ENCODE data around the gene CCDC91.
"Not testable (repeated sequence)": the region's sequence is repeated elsewhere in the genome, so short reads cannot be mapped to it uniquely, and the experiment has no call there.

CCDC91 gene

DNA sequence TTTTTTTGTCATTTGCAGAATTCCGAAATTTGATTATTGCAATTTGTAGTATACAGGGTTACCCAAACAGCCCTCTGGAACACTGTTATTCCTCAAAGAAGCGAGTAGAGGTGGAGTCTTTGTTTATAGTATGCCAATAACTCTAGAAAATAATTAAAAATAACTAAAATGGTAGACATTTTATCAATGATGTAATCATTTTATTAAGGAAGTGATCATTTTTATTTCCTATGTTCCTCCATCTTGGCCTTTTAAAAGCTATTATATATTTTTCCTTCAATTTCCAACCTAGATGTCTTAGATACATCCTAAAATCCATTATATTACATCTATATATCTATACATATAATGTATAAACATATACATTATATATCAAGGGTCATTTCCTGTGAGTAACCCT lies 106.0 kb downstream of the CCDC91 start:
- DNase-seq: no peak

DNA sequence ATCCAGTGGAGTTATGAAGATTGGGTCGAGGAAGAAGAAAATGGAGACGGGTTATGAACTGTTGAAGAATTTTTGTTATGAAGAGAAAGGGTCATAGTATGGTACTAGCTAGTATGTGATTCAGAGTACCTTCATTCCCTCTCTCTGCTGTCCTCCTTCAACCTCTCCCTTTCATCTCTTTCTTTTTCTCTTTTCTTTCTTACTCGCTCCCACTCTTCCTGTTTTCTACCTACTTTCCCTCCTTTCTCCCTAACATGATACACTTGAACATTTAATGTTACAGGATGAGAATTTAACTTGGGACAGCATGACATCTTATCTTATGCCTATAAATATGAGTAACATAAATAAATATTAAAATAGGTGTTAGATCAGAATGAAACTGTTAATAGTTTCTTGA lies 112.9 kb downstream of the CCDC91 start:
- DNase-seq: no peak

DNA sequence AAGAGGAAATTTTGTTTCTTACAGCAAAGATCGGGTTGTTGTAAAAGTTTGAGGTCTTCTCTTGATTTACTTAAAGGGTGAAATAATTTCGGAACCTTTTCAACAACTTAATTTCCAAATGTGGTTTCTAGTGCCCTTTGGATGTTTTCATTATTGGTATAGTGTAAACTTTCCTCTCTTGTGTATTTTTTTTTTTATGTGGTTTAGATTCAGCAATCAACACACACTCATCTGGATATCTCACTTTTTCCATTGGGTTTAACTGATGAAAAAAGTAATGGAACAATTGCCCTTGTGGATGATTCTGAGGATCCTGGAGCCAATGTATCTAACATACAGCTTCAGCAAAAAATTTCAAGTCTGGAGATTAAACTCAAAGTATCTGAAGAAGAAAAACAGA lies 116.3 kb downstream of the CCDC91 start:
- no peak for DNase-seq

- no peak for DNase-seq
Observed at GRCh38 chr12:28308891-28309290, 118.6 kb downstream of the CCDC91 start.

DNA sequence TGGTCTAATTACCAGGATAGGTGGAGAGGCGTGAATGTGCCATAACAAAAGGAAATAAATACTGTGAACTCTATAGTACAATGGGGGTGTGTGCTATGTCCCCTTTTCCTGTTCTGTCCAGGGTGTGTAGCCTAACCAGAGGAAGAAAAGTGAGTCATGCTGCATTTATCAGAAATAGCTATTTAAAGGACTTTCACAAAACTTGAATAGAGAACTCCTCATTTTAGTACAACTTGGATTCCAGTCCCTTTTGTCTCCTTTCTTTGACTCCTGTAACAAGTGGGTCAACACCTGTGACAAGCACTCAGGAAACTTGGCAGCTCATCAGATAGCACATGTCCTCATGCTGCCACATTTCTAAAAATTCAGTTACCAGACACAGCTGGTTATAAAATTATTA lies 123.4 kb downstream of the CCDC91 start:
- DNase-seq: no peak

GRCh38 chr12:28316049-28316448 lies 125.8 kb downstream of the CCDC91 start:
- no peak for DNase-seq

- DNase-seq: no peak
Observed at GRCh38 chr12:28318273-28318672, 128.0 kb downstream of the CCDC91 start.

GRCh38 chr12:28320353-28320752 lies 130.1 kb downstream of the CCDC91 start:
- DNase-seq: no peak

- DNase-seq: no peak
Observed at GRCh38 chr12:28327722-28328121, 137.5 kb downstream of the CCDC91 start.

- DNase-seq: no peak
Observed at GRCh38 chr12:28328967-28329366, 138.7 kb downstream of the CCDC91 start.

DNA sequence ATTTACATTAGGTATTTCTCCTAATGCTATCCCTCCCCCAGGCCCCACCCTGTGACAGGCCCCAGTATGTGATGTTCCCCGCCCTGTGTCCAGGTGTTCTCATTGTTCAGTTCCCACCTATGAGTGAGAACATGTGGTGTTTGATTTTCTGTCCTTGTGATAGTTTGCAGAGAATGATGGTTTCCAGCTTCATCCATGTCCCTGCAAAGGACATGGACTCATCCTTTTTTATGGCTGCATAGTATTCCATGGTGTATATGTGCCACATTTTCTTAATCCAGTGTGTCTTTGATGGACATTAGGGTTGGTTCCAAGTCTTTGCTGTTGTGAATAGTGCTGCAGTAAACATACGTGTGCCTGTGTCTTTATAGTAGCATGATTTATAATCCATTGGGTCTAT lies 139.5 kb downstream of the CCDC91 start:
- not testable (repeated sequence) for DNase-seq

- DNase-seq: not testable (repeated sequence)
Observed at GRCh38 chr12:28330232-28330631, 140.0 kb downstream of the CCDC91 start.

GRCh38 chr12:28331130-28331529 lies 140.9 kb downstream of the CCDC91 start:
- DNase-seq: no peak

DNA sequence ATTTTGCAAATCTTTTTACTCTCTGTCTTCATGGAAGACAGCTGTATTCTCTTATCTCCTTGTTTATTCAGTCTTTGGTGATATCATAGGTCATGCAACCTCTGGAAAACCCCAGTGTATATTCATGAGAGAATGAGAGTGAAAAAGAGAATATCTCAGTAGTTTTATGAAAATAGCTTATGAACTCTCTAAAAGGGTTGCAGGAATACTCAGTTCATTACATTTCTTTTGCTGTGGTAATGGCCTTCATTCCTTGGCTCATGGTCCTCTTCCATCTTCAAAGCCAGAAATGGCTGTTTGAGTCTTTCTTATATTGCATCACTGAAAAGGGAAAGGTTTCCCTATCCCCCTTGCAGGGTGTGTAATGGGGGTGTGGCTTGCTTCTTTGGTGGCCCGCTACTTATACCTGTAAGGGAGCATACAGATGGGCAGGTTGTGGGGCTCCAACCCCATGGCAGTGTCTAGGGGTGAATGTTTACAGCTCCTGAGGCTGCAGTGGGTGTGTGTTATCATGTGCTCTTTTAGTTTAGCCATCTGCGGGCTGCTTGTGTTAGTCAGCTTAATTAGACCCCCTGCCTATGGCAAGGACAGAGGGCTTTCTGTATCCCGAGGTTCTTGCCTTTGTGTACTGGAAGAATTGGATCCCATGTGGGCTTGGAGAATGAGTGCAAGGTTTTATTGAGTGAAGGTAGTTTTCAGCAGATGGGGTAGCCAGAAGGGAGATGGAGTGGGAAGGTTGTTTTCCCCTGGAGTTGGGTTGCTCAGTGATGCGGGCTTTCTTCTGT lies 150.2 kb downstream of the CCDC91 start:
- DNase-seq: no peak

- DNase-seq: no peak
Observed at GRCh38 chr12:28343713-28344112, 153.5 kb downstream of the CCDC91 start.

DNA sequence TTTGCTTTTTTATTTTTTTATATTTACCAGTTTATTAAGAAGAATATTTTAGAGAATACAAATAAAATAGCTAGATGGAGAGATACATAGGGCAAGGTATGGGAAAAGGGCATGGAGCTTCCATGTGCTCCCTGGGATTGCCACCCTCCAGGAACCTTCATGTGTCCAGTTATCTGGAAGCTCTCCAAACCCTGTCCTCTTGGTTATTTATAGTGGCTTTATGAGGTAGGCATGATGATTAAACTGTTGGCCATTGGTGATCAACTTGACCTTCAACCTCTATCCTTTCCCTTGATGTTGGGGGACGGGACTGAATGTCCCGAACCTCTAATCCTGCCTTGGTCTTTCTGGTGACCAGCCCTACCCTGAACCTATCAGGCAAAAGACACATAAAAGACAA lies 156.3 kb downstream of the CCDC91 start:
- no peak for DNase-seq

DNA sequence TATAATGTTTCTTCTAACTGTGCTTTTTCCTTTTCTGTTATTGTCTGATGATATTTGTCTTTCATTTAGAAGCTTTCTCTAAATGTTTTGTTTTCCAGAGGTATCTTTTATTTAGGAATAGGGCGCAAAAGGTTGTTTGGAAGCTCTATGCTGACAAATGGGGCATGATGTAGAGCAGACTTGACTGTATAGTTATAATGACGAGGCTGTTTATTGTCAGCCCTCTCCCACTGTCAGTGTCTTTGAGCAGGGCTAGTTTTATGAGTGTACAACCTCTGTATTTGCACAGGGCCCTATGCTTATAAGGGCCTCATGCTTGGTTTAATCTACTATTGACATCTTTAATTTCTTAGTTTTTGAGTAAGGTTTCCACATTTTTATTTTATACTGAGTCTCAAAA lies 158.9 kb downstream of the CCDC91 start:
- DNase-seq: no peak

GRCh38 chr12:28350502-28350901 lies 160.2 kb downstream of the CCDC91 start:
- no peak for DNase-seq

DNA sequence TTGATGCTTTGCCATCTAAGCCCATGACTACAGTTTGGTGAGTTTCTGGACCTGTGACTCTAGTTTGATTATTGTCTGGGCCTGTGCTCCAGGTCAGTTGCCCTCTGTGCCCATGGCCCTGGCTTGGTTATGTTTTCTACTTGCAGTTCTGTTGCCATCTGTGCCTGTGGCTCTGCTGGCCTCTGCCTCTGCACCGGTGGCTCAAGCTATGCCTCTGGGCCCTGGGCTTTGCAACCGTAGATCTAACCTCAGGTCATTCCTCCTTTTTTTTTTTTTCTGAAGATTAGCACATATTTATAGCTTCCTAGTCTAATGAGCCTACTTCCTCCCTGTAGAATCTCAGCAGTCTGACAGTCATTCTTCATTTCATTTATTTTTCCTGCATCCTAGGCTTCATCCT lies 161.2 kb downstream of the CCDC91 start:
- no peak for DNase-seq

DNA sequence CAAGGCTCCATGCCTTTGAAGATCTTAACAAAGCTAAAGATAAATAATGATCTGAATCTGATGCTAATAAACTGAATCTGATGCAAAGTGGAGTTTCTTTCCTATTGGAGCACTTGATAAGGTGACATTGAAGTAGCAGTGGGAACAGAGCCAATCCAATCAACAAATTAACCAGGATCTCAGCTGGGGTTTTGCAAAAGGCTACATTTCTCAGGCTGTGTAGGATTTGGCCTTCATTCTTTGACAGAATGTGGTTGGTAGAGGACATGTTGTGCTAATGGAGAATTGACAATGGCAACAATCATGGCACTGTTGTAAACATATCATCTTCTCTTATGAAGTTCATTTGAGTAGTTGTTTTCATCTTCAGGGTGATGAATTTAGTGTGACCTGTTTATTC lies 164.9 kb downstream of the CCDC91 start:
- no peak for DNase-seq

GRCh38 chr12:28360253-28360652 lies 170.0 kb downstream of the CCDC91 start:
- DNase-seq: no peak

DNA sequence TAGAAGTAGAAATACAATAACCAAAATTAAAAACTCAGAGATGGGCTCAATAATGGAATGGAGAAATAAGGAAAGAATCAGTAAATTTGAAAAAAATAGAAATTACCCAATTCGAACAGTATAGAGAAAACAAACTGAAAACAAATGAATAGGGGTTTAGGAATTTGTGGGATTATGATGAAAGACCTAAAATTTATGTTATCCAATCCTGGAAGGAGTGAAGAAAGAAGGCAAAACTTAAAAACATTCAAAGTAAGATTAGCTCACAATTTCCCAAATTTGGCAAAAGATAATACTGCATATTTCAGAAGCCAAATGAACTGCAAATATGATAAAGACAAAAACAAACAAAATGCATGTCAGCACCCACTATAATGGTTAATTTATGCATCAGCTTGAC lies 177.1 kb downstream of the CCDC91 start:
- DNase-seq: no peak

- DNase-seq: no peak
Observed at GRCh38 chr12:28367993-28368392, 177.7 kb downstream of the CCDC91 start.

DNA sequence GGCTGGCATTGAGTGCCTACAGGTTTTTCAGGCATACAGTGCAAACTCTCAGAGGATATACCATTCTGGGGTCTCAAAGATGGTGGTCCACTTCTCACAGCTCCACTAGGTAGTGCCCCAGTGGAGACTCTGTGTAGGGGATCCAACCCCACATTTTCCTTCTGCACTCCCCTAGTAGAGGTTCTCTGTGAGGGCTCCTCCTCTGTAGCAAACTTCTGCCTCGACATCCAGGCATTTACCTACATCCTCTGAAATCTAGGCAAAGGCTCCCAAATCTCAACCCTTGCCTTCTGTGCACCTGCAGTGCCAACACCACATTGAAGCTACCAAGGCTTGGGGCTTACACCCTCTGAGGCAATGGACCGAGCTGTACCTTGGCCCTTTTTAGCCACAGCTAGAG lies 179.2 kb downstream of the CCDC91 start:
- DNase-seq: no peak

- no peak for DNase-seq
Observed at GRCh38 chr12:28374556-28374955, 184.3 kb downstream of the CCDC91 start.

Data from stimulated activated CD4-positive, alpha-beta T cell treated with anti-CD3 and anti-CD28 coated beads, Interleukin-4, amount 100 ng/mL, for 4 hours (primary cell).